Stimulated activated CD8-positive, alpha-beta memory T cell treated with anti-CD3 and anti-CD28 coated beads, Interleukin-12 subunit alpha, Interleukin-12 subunit beta, amount 100 ng/mL, for 4 hours (primary cell): ENCODE data around the gene AFDN.
"Not testable (repeated sequence)": the region's sequence is repeated elsewhere in the genome, so short reads cannot be mapped to it uniquely, and the experiment has no call there.

Experiments
- DNase-seq: peaks from one replicate; pipeline ENCODE4 v3.0.0-alpha.2; 2020; ENCODE audit warnings: low read depth

The AFDN gene

DNA sequence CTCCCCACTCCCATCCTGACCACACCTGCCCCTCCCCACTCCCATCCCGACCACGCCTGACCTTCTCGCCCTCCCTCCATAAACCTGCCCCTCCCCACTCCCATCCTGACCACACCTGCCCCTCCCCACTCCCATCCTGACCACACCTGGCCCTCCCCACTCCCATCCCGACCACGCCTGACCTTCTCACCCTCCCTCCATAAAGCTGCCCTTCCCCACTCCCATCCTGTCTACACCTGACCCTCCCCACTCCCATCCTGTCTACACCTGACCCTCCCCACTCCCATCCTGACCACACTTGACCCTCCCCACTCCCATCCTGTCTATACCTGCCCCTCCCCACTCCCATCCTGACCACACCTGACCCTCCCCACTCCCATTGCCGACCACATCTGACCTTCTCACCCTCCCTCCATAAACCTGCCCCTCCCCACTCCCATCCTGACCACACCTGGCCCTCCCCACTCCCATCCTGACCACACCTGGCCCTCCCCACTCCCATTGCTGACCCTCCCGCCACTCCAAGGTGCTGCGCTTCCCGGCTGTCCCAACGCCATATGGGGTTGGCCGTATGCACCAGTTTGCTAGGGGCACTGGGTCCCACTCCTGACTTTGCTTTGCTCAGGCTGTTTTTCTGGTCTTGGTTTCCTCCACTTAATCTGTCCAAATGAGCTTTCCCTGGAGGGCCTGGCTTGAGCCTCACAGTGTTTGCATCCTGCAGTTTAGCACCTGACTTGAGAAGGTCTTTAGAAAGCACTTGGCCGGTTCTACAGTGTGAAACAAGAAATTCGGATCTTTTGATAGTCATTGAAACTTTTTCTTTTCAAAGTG, 173.7 kb downstream of the AFDN start:
- DNase-seq, result no peak

- DNase-seq, result no peak
These were observed 174.3 kb downstream of the AFDN start for GRCh38 chr6:168001029-168001332.

- DNase-seq, result not testable (repeated sequence)
These were observed 174.8 kb downstream of the AFDN start for GRCh38 chr6:168001514-168001913.

- DNase-seq, result no peak
These were observed 176.1 kb downstream of the AFDN start for GRCh38 chr6:168002804-168003203.

GRCh38 chr6:168004023-168004422, 177.3 kb downstream of the AFDN start:
- DNase-seq, result no peak

DNA sequence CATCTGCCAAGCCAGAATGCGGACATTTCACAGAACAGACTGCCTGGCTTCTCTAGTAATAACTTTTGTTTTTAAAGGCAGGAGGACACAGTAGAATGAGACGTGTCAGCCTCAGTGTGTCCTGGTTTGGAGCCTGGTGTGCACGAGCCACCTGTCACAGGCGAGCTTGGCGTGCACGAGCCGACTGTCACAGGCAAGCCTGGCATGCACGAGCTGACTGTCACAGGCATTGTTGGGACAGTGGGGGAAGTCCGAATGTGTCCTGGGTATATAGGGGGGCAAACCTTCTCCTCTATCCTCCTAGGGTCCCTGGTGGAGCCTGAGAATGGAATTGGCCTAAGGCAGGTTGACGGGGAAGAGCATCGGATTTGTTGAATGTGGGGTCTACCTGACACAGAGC, 178.2 kb downstream of the AFDN start:
- no peak for DNase-seq

DNA sequence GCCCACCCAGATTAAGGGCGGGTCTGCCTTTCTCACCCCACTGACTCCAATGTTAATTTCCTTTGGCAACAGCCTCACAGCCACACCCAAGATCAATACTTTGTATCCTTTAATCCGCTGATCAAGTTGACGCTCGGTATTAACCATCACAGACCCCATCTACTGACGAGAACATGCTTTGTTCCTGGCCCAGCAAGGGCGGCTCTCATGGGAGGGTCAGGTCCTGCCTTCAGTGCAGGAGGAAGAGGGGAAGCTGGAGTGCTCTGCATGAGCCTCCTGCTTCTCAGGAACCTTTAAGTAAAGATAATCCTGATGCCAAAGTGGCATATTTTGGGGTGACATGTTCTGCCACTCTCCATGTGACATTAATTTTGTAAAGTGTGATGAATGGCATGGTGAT, 179.1 kb downstream of the AFDN start:
- no peak for DNase-seq

DNA sequence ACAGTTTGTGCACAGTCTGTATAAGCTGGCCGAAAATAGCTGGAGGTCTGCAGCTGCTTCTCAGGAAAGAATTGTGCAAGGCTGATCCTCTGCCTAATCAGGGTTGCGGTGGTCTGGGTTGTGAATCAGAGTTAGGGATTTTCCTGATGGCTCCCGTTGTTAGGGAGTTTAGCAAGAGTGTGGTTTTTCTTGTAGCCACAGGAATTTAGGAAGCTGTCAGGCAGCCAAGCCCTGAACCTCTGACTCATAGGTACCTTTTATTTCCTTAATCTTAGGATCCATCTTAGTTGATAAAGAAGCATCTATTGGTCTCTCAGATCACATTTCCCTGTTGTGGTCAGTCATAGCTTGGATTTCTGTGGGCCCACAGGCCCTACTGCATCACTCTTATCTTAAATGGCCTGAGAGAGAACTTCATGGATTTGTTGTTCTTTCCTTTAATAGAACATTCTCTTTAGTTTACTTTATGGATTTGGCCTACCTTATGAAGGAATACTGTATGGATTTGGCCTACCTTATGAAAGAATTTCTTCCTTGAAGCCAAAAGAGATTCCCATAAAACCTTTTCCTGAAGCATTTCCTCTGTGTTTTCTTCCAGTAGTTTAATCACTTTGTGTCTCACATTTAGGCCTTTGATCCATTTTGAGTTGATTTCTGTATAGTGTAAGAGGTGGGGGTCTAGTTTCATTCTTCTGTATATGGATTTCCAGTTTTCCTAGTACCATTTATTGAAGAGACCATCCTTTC, 181.1 kb downstream of the AFDN start:
- DNase-seq, result no peak

DNA sequence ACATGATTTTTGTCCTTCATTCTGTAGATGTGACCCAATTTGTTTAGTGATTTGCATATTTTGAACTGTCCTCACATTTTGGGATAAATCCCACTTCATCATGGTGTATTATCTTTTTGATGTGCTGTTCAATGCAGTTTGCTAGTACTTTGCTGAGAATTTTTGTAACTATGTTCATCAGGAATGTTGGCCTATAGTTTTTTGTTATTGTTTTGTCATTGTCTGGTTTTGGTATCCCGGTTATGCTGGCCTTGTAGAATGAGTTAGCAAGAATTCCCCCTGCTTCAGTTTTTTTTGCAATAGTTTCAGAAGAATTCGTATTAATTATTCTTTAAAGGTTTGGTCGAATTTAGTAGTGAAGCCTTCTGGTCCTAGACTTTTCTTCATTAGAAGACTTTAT, 182.6 kb downstream of the AFDN start:
- DNase-seq, result no peak

DNA sequence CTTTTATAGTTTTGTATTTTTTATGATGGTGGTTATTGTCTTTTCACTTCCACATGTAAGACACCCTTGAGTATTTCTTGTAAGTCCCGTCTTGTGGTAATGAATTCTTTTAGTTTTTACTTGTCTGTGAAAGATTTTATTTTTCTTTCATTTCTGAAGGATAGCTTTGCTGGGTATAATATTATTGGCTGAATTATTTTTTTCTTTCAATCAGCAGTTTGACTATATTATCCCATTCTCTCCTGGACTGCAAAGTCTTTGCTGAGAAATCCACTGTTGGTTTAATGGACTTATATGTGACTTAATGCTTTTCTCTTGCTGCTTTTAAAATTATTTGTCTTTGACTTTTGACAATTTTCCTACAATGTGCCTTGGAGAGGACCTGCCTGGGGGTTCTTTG, 184.6 kb downstream of the AFDN start:
- DNase-seq, result no peak

DNA sequence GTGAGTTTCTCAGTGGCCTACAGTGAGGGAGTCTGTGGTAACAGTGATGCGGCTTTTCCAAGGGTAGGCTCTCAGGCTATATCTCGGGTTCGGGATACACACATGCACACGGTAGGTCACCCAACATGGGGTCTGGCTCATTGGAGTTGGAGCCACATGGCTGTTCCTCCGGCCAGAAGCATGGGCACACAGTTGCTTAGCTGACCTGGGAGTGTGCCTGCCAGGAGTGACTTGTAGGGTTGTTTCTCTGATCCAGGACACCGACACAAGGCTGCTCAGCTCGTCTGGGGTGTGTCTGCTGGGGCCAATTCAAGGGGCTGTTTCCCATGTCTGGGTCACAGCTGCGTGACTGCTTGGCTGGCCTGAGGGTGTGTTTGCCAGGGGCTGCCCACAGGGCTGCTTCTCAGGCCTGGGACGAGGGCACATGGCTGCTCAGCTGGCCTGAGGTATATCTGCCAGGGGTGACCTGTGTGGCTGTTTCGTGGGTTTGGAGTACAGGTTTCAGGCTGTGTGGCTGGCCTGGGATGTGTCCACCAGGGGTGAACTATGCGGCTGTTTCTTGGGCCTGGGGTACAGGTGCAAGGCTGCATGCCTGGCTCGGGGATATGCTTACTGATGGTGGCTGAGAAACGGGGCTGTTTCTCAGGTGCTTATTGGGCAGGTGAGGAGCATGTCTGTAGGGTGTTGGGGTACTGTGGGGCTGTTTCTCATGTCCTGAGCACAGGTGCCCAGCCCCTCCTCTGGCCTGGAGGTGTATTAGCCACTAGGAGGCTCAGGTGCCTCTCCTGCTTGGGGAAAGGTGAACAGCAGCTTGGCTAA, 185.9 kb downstream of the AFDN start:
- DNase-seq, result no peak

DNA sequence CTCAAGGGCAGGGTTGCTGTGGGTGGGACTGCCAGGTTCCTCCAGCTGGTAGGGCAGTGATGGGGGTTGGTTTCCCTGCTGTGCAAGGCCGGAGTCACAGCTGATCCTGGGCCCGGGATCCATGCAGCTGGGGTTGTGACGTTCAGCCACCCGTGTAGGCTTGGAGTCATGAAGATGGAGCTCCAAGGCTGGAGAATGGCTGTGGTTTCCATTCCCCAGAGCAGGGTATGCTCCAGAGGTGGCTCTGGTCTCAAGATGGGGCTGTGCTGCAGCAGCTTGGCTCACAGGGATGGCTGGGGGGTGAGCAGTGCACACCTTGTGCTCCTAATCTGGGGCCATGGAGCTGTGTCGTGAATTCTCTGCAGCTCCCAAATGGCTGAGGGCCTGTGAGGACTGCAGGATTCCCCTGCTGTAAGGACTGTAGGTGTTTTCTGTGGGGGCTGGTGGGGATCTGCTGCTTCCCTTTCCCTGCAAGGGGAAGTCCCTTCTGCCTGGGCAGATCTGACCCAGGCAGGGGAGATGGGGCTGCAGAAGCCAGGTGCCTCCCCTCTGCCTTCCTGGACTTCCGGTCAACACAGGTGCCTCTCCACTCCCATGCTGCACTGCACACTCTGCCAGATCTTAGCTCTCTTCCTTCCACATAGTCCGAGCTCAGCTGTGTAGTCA, 186.7 kb downstream of the AFDN start:
- no peak for DNase-seq

GRCh38 chr6:168014428-168014827, 187.7 kb downstream of the AFDN start:
- no peak for DNase-seq

DNA sequence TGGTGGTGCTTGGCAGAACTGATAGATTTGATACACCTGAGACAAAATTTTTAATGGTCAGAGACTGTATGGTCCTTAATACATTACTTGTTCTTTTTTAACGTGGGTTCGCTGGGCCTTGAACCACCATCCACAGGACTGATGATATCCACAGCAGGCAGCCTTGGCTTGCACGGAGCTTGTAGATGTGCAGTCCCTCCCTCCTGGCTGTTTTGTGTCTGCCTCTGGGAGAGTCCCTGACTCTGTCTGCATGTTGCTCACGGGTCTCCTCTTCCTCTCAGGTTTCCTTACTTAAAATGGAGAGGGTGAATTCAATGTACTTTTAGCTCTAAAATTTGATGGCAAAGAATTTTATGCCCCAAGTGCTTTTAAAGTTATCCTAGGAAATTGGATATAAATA, 188.3 kb downstream of the AFDN start:
- DNase-seq, result no peak

DNA sequence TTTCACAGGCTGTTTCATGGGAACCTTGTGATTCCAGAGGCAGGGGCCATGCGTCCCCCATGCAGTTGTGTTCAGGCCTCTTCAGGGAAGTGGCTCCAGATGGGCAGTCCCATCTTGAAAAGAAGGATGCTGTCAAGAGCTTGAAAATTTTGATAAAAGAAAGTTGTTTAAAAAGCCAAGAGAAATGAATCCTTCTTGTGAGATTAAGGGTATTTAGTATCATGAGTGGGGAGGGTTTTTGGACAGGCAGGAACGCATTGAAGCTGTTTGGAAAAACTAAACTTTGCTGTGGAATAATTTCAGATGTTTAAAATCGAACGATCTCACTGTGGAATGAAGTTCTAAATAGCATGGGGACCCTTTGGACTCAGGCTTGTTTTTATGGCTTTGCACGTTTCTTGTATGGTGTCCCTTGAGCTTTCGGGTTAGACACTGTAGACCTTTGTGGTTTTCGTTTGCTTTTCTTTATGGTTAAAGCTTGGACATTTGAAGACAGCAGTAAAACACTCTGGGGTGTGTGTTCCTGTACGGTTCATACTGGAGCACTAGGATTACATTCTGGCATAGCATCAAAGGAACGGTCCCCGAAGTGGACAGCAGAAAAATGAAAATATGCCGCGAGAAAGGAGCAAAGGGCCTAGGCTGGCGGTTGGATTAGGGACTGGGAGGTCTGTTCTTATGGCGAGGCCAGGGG, 188.9 kb downstream of the AFDN start:
- DNase-seq, result no peak

- no peak for DNase-seq
These were observed 189.5 kb downstream of the AFDN start for GRCh38 chr6:168016176-168016620.

- DNase-seq, result no peak
These were observed 190.2 kb downstream of the AFDN start for GRCh38 chr6:168016721-168017525.

- DNase-seq, result no peak
These were observed 190.9 kb downstream of the AFDN start for GRCh38 chr6:168017629-168018028.

DNA sequence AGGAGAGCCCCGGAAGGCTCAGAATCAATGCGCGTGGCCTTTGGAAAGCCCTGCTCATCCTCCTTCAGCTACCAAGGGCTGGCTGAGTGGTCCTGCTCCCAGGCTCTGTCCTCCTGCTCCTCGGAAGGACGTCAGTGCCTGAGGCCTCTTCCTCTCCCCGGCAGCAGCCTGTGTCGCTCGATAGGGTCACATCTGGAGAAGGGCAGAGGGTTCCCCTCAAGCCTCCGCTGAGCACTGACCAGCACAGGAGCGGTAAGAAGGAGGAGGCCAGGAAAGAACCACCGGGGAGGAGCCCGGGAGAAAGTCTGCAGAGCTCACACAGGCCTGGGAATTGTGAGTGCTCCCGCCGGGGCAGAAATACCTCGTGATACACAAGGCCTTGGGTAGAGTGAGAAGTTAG, 192.0 kb downstream of the AFDN start:
- DNase-seq, result no peak

DNA sequence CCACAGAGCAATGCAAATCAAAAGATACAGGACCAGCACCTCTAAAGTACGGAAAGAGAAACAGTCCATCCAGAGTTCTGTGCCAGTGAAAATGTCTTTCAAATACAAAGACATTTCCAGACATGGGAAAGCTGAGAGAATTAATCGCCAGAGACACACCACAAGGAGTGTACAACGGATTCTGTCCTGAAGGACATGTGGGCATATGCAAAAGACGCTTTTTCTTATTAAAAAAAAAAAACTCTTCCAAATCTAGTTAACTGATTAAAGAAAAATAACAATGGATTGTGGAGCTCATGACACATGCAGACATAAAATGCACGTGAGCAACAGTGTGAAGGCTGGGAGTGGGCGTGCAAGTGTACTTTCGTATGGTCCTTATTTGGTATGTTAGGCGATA, 193.5 kb downstream of the AFDN start:
- no peak for DNase-seq

DNA sequence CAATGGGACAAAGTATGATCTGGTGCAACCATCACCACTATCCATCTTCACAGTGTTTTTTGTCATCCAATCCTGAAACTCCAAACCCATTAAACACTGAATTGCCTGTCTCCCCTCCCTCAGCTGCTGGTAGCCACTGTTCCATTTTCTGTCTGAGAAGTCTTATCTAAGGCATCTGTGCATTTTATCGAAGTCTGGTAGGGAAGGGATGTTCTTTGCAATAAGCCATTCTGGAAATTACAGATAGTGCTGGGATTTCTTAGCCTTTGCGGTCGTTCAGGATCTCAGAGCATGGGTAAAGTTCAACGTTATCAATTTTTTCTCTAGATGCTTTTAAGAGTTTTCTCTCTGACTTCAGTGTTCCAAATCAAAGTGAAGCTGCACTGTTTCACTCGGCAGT, 194.9 kb downstream of the AFDN start:
- DNase-seq, result no peak
